ENCODE measurements around the gene RBFOX2.

The RBFOX2 gene

DNA sequence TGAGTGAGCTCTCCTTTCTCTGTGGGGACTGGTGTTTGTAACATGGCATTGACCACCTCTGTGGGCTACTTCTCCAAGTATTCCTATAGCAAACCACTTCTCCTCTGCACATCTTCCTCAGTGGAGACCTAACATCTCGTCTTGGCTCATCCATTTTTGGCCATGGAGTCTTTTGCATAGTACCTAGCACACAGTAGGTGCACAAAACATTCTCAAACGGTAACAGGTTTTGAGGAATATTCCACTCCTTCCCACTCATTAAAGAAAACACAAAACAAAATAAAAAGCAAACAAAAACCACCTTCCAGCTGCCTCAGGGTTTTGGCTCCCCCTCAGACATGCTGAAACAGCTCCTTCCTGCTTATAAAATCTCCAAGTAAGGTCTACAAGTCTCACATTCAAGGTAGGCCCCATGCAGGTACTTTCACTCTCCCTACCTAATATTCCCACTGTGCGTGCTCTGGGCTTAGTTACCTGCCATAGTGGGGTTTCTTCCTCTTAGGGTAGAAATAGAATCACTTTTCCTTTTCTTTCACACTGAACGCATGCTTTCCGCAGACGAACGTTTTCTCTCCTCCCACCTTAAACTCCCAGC, 132.4 kb downstream of the RBFOX2 start:
- Histone ChIP-seq H3K9me3 (no peaks in the 10 kb centered on the region), H3K27me3 (ENCODE audit: low read depth) (no peaks in the 10 kb centered on the region), H3K4me1 (peaks cover 9% of the 10 kb centered on the region), H3K4me3 (no peak overlapping the region), H3K36me3 (replicated peaks) (no peaks in the 10 kb centered on the region)
- DNase-seq (ENCODE audit: low spot score in 2 of 2), result no peak
- in situ Hi-C loops (cut with MboI; ENCODE audit: low sequenced_read_pairs), result no loop called here

DNA sequence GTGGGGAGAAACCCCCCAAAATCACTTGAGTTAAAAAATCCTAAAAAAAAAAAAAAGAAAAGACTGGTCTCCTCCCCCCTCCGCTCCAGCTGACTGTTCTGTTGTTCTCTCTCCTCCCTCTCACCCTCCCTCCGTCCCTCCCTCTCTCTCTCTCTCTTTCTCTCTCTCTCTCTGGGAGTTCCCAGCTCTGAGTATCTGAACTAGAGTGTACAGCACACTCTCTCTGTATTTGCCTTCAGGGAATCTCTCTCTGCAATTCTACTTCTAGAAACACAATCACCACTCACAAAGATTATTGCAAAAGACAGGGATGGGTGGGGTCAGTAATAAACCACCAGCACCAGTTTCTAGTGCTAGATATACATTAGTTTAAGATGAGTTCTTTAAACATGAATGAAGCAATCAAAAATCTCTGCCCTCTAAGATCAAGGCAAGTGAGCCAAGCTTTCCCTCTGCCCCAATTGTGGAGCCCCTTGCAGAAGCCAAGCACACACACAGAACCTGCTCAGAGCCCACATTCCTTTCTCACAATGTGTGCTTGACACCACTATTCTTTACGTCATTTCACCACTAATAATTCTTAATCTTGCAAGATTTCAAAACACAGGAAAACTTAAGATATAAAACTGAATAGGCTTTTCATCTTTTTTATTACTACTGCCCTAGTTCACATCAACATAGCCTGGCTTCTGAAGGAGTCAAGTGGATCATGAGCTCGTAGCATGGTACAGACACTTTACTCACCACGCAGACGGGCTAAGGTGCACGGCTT, 133.5 kb downstream of the RBFOX2 start:
- Histone ChIP-seq H3K36me3 (replicated peaks) (no peaks in the 10 kb centered on the region), H3K4me1 (peaks cover 9% of the 10 kb centered on the region), H3K9me3 (no peaks in the 10 kb centered on the region), H3K27me3 (ENCODE audit: low read depth) (no peaks in the 10 kb centered on the region), H3K4me3 (no peak overlapping the region)
- in situ Hi-C loops (cut with MboI; ENCODE audit: low sequenced_read_pairs), result no loop called here
- DNase-seq (ENCODE audit: low spot score in 2 of 2), result peak; percentile 41 to 65

GRCh38 chr22:35894464-35894878, 134.2 kb downstream of the RBFOX2 start:
- no peak for DNase-seq (ENCODE audit: low spot score in 2 of 2)

GRCh38 chr22:35893698-35894097, 134.9 kb downstream of the RBFOX2 start:
- peaks cover 9% of the 10 kb centered on the region for H3K4me1 ChIP-seq
- no peaks in the 10 kb centered on the region for H3K9me3 ChIP-seq
- H3K27me3 ChIP-seq (ENCODE audit: low read depth), result no peaks in the 10 kb centered on the region
- H3K4me3 ChIP-seq, result no peak overlapping the region
- in situ Hi-C loops (cut with MboI; ENCODE audit: low sequenced_read_pairs), result no loop called here
- DNase-seq (ENCODE audit: low spot score in 2 of 2), result no peak
- no peaks in the 10 kb centered on the region for H3K36me3 ChIP-seq (replicated peaks)

More at GRCh38 chr22:35894464-35894878, 134.2 kb downstream of the RBFOX2 start:
- H3K9me3 ChIP-seq, result no peaks in the 10 kb centered on the region
- no peak overlapping the region for H3K4me3 ChIP-seq
- no peaks in the 10 kb centered on the region for H3K36me3 ChIP-seq (replicated peaks)
- peaks cover 9% of the 10 kb centered on the region for H3K4me1 ChIP-seq
- no peaks in the 10 kb centered on the region for H3K27me3 ChIP-seq (ENCODE audit: low read depth)
- in situ Hi-C loops (cut with MboI; ENCODE audit: low sequenced_read_pairs), result no loop called here

DNA sequence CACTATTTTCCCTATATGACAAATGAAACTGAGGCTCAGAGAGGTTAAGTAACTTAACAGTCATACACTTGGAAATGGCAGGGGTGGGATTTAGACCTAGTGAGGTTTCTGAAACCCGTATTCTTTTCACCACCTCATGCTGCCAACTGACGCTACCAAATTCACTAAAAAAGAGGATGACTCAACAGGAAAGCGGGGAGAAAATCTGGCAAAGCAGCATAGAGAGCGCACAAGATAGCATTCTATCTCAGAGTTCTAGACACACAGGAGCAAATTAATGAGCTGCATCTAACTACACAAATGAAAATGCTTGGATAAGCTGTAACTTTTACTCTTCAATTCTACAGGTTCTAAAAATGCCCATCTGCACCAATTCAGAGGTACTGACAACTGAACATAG, 136.4 kb downstream of the RBFOX2 start:
- Histone ChIP-seq H3K36me3 (replicated peaks) (no peaks in the 10 kb centered on the region), H3K27me3 (ENCODE audit: low read depth) (no peaks in the 10 kb centered on the region), H3K4me3 (no peak overlapping the region), H3K9me3 (no peaks in the 10 kb centered on the region), H3K4me1 (peaks cover 9% of the 10 kb centered on the region)
- DNase-seq (ENCODE audit: low spot score in 2 of 2), result no peak
- in situ Hi-C loops (cut with MboI; ENCODE audit: low sequenced_read_pairs), result no loop called here

DNA sequence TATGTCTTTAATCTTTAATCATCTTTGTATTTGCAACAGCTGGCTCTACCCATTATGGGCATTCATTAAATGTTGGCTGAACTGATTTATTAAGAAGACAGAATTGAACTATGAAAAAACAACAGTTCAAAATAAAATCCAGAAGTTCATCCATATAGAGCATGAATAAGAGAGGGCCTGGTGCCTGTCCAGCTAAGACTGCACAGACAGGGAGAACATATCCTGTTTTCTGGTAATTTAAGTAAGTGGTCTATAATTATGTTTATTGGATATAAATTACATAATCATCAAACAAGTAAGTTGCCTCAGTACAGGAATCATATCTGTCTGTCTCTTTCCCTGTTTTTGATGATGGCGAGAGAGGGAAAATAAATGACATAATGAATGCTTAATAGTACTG, 137.2 kb downstream of the RBFOX2 start:
- no peak for DNase-seq (ENCODE audit: low spot score in 2 of 2)
- no peaks in the 10 kb centered on the region for H3K9me3 ChIP-seq
- H3K36me3 ChIP-seq (replicated peaks), result no peaks in the 10 kb centered on the region
- H3K4me1 ChIP-seq, result peaks cover 9% of the 10 kb centered on the region
- in situ Hi-C loops (cut with MboI; ENCODE audit: low sequenced_read_pairs), result no loop called here
- no peak overlapping the region for H3K4me3 ChIP-seq
- H3K27me3 ChIP-seq (ENCODE audit: low read depth), result no peaks in the 10 kb centered on the region

- Histone ChIP-seq H3K4me1 (no peaks in the 10 kb centered on the region), H3K27me3 (ENCODE audit: low read depth) (no peaks in the 10 kb centered on the region), H3K4me3 (no peak overlapping the region), H3K36me3 (replicated peaks) (no peaks in the 10 kb centered on the region), H3K9me3 (no peaks in the 10 kb centered on the region)
- in situ Hi-C loops (cut with MboI; ENCODE audit: low sequenced_read_pairs), result no loop called here
- DNase-seq (ENCODE audit: low spot score in 2 of 2), result no peak
These were observed 139.6 kb downstream of the RBFOX2 start for GRCh38 chr22:35889071-35889470.

DNA sequence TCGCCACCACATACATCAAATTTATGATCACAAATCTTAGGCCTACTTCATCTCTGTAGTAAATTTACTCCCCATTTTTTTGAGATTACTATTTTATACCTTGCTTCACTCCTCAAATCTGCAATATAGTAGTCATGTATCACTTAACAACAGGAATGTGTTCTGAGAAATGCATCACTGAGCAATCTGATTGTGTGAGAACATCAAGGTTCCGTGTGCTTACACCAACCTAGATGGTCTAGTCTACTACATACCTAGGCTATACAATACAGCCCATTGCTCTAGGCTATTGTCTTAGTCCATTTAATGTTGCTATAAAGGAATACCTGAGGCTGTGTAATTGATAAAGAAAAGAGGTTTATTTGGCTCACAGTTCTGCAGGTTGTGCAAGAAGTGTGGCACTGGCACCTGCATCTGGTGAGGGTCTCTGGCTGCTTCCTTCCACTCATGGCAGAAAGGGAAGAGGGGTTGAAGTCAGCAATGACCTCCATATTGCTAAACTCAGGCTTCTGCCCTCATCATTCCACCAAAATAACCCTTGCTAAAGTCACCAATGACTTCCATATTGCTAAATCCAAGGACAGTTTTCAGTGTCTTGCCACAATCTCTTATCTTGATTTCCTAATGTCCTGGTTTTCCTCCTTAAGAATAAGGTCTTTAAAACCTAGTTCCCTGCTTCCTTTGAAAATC, 140.3 kb downstream of the RBFOX2 start:
- no peak overlapping the region for H3K4me3 ChIP-seq
- no peaks in the 10 kb centered on the region for H3K9me3 ChIP-seq
- no peaks in the 10 kb centered on the region for H3K27me3 ChIP-seq (ENCODE audit: low read depth)
- in situ Hi-C loops (cut with MboI; ENCODE audit: low sequenced_read_pairs), result no loop called here
- H3K4me1 ChIP-seq, result no peaks in the 10 kb centered on the region
- no peak for DNase-seq (ENCODE audit: low spot score in 2 of 2)
- no peaks in the 10 kb centered on the region for H3K36me3 ChIP-seq (replicated peaks)

DNA sequence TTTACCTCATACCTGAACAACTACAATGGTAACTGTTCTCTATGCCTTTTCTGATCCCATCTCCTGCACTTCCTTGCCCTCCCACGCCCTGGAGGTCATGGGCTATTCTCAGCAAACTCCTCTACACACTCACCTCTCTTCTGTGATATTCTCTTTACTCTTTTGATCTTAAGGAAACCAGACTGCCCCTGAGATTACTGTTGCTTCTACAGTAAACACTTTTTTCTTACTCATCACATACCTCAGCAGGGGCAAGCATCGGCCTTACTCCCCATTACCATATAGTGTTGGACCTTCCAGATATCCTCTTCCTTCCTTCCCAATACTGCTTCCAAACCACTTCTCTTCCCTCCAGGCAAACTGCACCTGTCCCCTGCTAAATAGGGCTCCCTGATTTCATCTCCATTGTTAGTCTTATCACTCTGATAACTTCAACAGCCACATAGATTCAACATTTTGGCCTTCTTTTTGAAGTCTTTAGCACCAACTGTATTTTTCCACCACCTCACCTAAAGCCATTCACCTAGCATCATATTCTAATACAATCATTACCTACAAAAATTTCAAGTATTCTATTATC, 141.2 kb downstream of the RBFOX2 start:
- Histone ChIP-seq H3K9me3 (no peaks in the 10 kb centered on the region), H3K4me3 (no peak overlapping the region), H3K36me3 (replicated peaks) (no peaks in the 10 kb centered on the region), H3K27me3 (ENCODE audit: low read depth) (no peaks in the 10 kb centered on the region), H3K4me1 (no peaks in the 10 kb centered on the region)
- no peak for DNase-seq (ENCODE audit: low spot score in 2 of 2)
- in situ Hi-C loops (cut with MboI; ENCODE audit: low sequenced_read_pairs), result no loop called here

GRCh38 chr22:35886309-35886708, 142.3 kb downstream of the RBFOX2 start:
- in situ Hi-C loops (cut with MboI; ENCODE audit: low sequenced_read_pairs), result no loop called here
- Histone ChIP-seq H3K36me3 (replicated peaks) (no peaks in the 10 kb centered on the region), H3K27me3 (ENCODE audit: low read depth) (no peaks in the 10 kb centered on the region), H3K4me3 (no peak overlapping the region), H3K4me1 (no peaks in the 10 kb centered on the region), H3K9me3 (no peaks in the 10 kb centered on the region)
- DNase-seq (ENCODE audit: low spot score in 2 of 2), result no peak

- H3K4me3 ChIP-seq, result no peak overlapping the region
- in situ Hi-C loops (cut with MboI; ENCODE audit: low sequenced_read_pairs), result no loop called here
- H3K4me1 ChIP-seq, result peaks cover under 1% of the 10 kb centered on the region; the same call in 1 of the 2 replicates
- H3K36me3 ChIP-seq (replicated peaks), result no peaks in the 10 kb centered on the region
- DNase-seq (ENCODE audit: low spot score in 2 of 2), result no peak
- no peaks in the 10 kb centered on the region for H3K27me3 ChIP-seq (ENCODE audit: low read depth)
- H3K9me3 ChIP-seq, result no peaks in the 10 kb centered on the region
These were observed 144.1 kb downstream of the RBFOX2 start for GRCh38 chr22:35884529-35884928.

DNA sequence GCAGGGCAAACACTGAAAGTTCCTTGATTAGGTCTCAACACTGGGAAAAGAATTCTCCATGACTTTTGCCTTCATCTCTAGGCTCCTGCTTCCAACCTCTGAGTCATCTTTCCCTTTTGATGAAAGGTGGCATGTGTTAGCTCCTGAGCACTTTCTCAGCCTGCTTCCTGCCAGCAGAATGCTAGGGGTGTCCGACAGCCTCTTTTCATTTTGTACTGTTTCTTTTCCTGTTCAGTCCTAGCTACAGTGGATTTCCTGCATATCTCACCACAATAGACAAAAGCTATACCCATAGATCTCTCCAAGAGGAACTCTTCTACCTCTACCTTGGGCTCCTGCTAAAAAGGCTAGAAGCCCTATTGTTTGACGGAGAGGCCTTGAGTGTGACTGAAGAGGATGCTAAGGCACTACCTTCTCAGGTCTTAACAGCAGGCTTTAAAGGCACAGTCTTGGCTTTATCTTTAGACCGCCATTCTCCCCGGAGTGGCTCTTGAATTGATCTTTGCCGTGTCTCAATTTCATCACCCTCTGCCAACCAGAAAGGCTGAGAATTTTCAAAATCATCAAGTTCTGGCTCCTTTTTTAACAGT, 145.5 kb downstream of the RBFOX2 start:
- no peak for DNase-seq (ENCODE audit: low spot score in 2 of 2)
- Histone ChIP-seq H3K4me1 (peaks cover 6% of the 10 kb centered on the region), H3K9me3 (no peaks in the 10 kb centered on the region), H3K27me3 (ENCODE audit: low read depth) (no peaks in the 10 kb centered on the region), H3K36me3 (replicated peaks) (no peaks in the 10 kb centered on the region), H3K4me3 (no peak overlapping the region)
- in situ Hi-C loops (cut with MboI; ENCODE audit: low sequenced_read_pairs), result no loop called here

DNA sequence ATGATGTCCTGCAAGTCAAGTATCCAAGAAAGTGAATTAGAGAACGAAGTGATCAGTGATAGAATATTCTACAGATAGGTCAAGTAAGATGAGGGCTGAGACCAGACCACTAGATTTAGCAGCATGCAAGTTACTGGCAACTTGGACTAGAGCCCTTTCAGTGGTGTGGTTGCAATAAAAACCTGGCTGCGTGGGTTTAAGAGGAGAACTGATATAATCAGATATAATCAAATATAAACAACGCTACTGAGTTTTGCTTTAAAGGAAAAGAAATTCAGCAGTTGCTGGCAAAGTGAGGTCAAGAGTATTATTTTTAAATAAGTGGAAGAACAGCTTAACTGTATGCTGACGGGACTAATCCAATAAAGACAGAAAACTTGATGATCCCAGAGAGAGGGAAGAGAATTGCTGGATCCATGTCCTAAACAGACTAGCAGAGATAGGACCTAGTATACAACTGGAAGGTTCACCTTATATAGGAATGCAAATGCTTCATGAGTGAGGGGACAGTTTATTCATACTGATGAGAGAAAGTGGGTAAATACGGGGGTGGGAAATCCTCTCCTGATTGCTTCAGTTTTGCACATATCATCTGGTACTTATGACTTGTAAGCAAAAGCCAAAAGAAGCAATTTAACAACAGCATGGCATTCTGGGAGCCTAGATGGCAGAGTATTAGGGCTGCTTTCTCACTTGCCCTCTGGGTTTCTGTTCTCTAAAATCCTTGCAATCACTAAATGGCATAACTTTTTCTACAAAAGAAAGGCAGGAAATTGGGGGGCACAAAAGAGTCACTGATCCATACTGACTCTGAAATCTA, 146.2 kb downstream of the RBFOX2 start:
- in situ Hi-C loops (cut with MboI; ENCODE audit: low sequenced_read_pairs), result no loop called here
- H3K4me3 ChIP-seq, result no peak overlapping the region
- no peaks in the 10 kb centered on the region for H3K36me3 ChIP-seq (replicated peaks)
- no peaks in the 10 kb centered on the region for H3K27me3 ChIP-seq (ENCODE audit: low read depth)
- H3K4me1 ChIP-seq, result peaks cover 6% of the 10 kb centered on the region
- H3K9me3 ChIP-seq, result no peaks in the 10 kb centered on the region
- DNase-seq (ENCODE audit: low spot score in 2 of 2), result no peak

All from HAP-1 (cell line).